ENCODE data around the gene NFATC4. TPM values are rescaled to one million over a fixed set of nuclear protein-coding genes. Genes with fewer than 3 reads are reported as not detected.

The NFATC4 gene
- polyA plus RNA-seq, 3 donors = not detected

GRCh38 chr14:24422694-24423601 lies 55.0 kb downstream of the NFATC4 start:
- Mint-ChIP-seq H3K36me3 (no peaks in the 10 kb centered on the region), H3K9me3 (no peaks in the 10 kb centered on the region), H3K4me1 (peaks cover 11% of the 10 kb centered on the region), H3K4me3 (no peak overlapping the region), H3K27me3 (ENCODE audit: low read depth in 3 of 3) (peaks cover 14 to 29% (median 27%) of the 10 kb centered on the region in 3 donors), H3K27ac (no peak overlapping the region)
- Histone ChIP-seq H3K9me3 (replicated peaks in 1 of 2; ENCODE audit: control insufficient read depth in 1 of 2, insufficient read depth in 1 of 2, low read length in 2 of 2) (no peaks in the 10 kb centered on the region), H3K27me3 (ENCODE audit: control insufficient read depth in 2 of 2, insufficient read depth in 2 of 2, low read length in 2 of 2) (peaks cover 2 to 5% of the 10 kb centered on the region in 2 donors), H3K36me3 (replicated peaks in 1 of 2; ENCODE audit: control insufficient read depth in 1 of 2, insufficient read depth in 2 of 2, low read length in 2 of 2) (no peaks in the 10 kb centered on the region), H3K27ac (ENCODE audit: low read depth in 1 of 2, low read length in 2 of 2) (no peak overlapping the region), H3K79me2 (ENCODE audit: insufficient read depth, low read length) (no peaks in the 10 kb centered on the region), H3K4me3 (replicated peaks in 1 of 3; ENCODE audit: low read depth in 2 of 3, low read length in 3 of 3) (no peak overlapping the region), H3K9ac (ENCODE audit: insufficient read depth, low read length, poor library complexity, severe bottlenecking) (no peak overlapping the region), H2AFZ (ENCODE audit: insufficient read depth, low read depth, low read length, poor library complexity, severe bottlenecking) (peak overlapping the region; percentile 20), H3K4me2 (replicated peaks; ENCODE audit: extremely low read depth, low read length, poor library complexity, severe bottlenecking) (no peak overlapping the region), H3K4me1 (ENCODE audit: control insufficient read depth in 1 of 2, insufficient read depth in 2 of 2, low read length in 2 of 2) (peaks cover 8 to 17% of the 10 kb centered on the region in 2 donors), H4K20me1 (ENCODE audit: insufficient read depth, low read length) (no peaks in the 10 kb centered on the region)
- DNase-seq = no peak
- 36% methylated on average over 8 of the region's 12 CpGs for WGBS (ENCODE audit: insufficient coverage)
- no peak for TF ChIP-seq CTCF (IDR thresholded peaks at IDR 0.05)
- intact Hi-C loops (cut with micrococcal nuclease) = no loop called here

- Histone ChIP-seq H3K4me1 (ENCODE audit: control insufficient read depth in 1 of 2, insufficient read depth in 2 of 2, low read length in 2 of 2) (peaks cover 18 to 33% of the 10 kb centered on the region in 2 donors), H3K9me3 (replicated peaks in 1 of 2; ENCODE audit: control insufficient read depth in 1 of 2, insufficient read depth in 1 of 2, low read length in 2 of 2) (no peaks in the 10 kb centered on the region), H4K20me1 (ENCODE audit: insufficient read depth, low read length) (peaks cover 3% of the 10 kb centered on the region), H3K4me2 (replicated peaks; ENCODE audit: extremely low read depth, low read length, poor library complexity, severe bottlenecking) (no peak overlapping the region), H3K27me3 (ENCODE audit: control insufficient read depth in 2 of 2, insufficient read depth in 2 of 2, low read length in 2 of 2) (no peaks in the 10 kb centered on the region), H3K36me3 (replicated peaks in 1 of 2; ENCODE audit: control insufficient read depth in 1 of 2, insufficient read depth in 2 of 2, low read length in 2 of 2) (no peaks in the 10 kb centered on the region), H3K27ac (ENCODE audit: low read depth in 1 of 2, low read length in 2 of 2) (no peak overlapping the region), H3K79me2 (ENCODE audit: insufficient read depth, low read length) (peaks cover 7% of the 10 kb centered on the region), H2AFZ (ENCODE audit: insufficient read depth, low read depth, low read length, poor library complexity, severe bottlenecking) (no peak overlapping the region), H3K9ac (ENCODE audit: insufficient read depth, low read length, poor library complexity, severe bottlenecking) (no peak overlapping the region), H3K4me3 (replicated peaks in 1 of 3; ENCODE audit: low read depth in 2 of 3, low read length in 3 of 3) (no peak overlapping the region)
- no peaks in the 10 kb centered on the region for H3K9me3 Mint-ChIP-seq
- DNase-seq = peak in 1 of 3 donors; percentile 50
- no peak overlapping the region for H3K4me3 Mint-ChIP-seq
- H3K36me3 Mint-ChIP-seq = no peaks in the 10 kb centered on the region
- H3K27ac Mint-ChIP-seq = no peak overlapping the region
- intact Hi-C loops (cut with micrococcal nuclease) = no loop called here
- 71% methylated on average over 1 of the region's 3 CpGs for WGBS (ENCODE audit: insufficient coverage)
- peaks cover 5 to 10% (median 9%) of the 10 kb centered on the region in 3 donors for H3K27me3 Mint-ChIP-seq (ENCODE audit: low read depth in 3 of 3)
- peaks cover 18% of the 10 kb centered on the region for H3K4me1 Mint-ChIP-seq
- TF ChIP-seq CTCF (IDR thresholded peaks at IDR 0.05) = no peak
Measured at GRCh38 chr14:24425704-24426103, 57.7 kb downstream of the NFATC4 start.

Data from CD14-positive monocyte (primary cell).